Spleen (tissue), 7 donors: ENCODE results near the gene MYCBPAP.

ENCODE experiments used
- CTCF ChIP-seq, 11 experiments: fragments of 200-600 bp in 7 of 11; fragments of 450-650 bp in 4 of 11; sonication (generic) in 4 of 11; IDR thresholded peaks in 8 of 11; conservative IDR thresholded peaks in 3 of 11; 1 replicate in 7 of 11; 2 replicates in 4 of 11; pipeline versions ENCODE4 v1.4.0 to v1.8.0; 2016 to 2021; ENCODE audit warnings: antibody characterized with exemption in 11 of 11, inconsistent platforms in 4 of 11, mild to moderate bottlenecking in 1 of 11
- POLR2A ChIP-seq, 3 donors: fragments of 450-650 bp; IDR thresholded peaks; one replicate each; pipeline ENCODE4 v1.5.1; 2017; ENCODE audit warnings: antibody characterized with exemption in 3 of 3, mild to moderate bottlenecking in 1 of 3
- donor health status: DM: no; HTN: no; CAD: no; lungs with moderate emphysema.
- donor health status: DM: no; HTN: no; CAD: no.
- donor health status: DM: no; HTN: no; CAD: no.

- TF ChIP-seq POLR2A (IDR thresholded peaks at IDR 0.05) (no peak), CTCF (IDR thresholded peaks at IDR 0.05 in 8 of 11, conservative IDR thresholded peaks at IDR 0.05 in 3 of 11) (no peak)
Measured at GRCh38 chr17:50561746-50562141, 53.5 kb downstream of the MYCBPAP start.
